ENCODE results near the gene KLHL30.

The KLHL30 gene

DNA sequence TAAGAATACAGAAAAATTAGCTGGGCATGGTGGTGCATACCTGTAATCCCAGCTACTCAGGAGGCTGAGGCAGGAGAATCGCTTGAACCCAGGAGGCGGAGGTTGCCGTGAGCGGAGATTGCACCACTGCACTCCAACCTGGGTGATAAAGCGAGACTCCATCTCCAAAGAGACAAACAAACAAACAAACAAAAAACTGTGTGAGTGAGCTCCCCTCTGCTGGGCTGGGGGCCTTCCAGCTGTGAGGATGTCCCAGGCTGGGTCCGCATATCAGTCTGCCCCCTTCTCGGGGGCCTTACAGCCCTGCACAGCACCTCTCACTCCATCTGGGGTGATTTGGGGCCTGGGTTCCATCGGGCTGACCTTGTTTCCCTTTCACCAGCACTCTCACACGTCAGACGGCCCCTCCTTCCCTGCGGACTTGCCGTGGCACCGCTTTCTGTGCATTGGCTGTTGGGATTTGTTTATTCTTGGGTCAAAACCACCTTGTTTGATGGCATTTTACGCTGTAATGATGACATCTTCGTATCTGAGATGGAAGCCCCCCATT is 2.8 kb upstream of the KLHL30 start:
- TF ChIP-seq, protein P1, sequence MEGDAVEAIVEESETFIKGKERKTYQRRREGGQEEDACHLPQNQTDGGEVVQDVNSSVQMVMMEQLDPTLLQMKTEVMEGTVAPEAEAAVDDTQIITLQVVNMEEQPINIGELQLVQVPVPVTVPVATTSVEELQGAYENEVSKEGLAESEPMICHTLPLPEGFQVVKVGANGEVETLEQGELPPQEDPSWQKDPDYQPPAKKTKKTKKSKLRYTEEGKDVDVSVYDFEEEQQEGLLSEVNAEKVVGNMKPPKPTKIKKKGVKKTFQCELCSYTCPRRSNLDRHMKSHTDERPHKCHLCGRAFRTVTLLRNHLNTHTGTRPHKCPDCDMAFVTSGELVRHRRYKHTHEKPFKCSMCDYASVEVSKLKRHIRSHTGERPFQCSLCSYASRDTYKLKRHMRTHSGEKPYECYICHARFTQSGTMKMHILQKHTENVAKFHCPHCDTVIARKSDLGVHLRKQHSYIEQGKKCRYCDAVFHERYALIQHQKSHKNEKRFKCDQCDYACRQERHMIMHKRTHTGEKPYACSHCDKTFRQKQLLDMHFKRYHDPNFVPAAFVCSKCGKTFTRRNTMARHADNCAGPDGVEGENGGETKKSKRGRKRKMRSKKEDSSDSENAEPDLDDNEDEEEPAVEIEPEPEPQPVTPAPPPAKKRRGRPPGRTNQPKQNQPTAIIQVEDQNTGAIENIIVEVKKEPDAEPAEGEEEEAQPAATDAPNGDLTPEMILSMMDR (IDR thresholded peaks at IDR 0.05; ENCODE audit: low read depth, low read length): no peak

DNA sequence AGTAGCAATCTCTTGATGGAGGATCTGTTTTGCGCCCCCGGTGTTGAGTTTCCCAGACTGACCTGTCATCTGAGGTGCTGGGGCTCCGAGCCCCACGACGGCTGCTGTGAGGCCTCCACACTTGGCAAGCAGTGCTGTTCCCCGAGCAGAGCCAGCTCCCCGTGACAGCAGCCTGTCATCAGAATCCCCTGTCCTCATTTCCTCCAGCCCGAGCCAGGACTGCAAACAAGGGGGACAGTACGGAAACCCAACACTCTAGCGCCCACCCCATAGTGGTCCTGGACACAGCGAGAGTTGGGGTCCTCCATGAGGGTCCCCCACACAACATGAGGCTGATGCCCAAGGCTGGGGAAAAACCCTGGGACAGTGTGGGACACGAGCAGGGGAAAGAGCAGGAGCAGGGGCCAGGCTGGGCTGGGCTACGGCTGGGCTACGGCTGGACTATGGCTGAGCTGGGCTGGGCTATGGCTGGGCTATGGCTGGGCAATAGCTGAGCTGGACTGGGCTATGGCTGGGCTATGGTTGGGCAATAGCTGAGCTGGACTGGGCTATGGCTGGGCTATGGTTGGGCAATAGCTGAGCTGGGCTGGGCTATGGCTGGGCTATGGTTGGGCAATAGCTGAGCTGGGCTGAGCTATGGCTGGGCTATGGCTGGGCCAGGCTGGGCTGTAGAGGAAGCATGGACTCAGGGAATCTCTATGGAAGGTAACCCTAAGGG is 1.5 kb upstream of the KLHL30 start:
- no peaks in the 10 kb centered on the region for H3K36me3 ChIP-seq
- TF ChIP-seq, protein P1 (IDR thresholded peaks at IDR 0.05; ENCODE audit: low read depth, low read length): no peak
- no peaks in the 10 kb centered on the region for H3K27me3 ChIP-seq
- H3K4me3 ChIP-seq (ENCODE audit: low read depth, low read length): no peak overlapping the region
- peaks cover 10% of the 10 kb centered on the region for H3K4me1 ChIP-seq
- no peaks in the 10 kb centered on the region for H3K9me3 ChIP-seq
- DNase-seq: no peak

More for the DNA sequence above, 2.8 kb upstream of the KLHL30 start:
- Histone ChIP-seq H3K27me3 (no peaks in the 10 kb centered on the region), H3K36me3 (no peaks in the 10 kb centered on the region), H3K9me3 (no peaks in the 10 kb centered on the region), H3K4me1 (peaks cover 10% of the 10 kb centered on the region), H3K4me3 (ENCODE audit: low read depth, low read length) (no peak overlapping the region)
- no peak for DNase-seq

DNA sequence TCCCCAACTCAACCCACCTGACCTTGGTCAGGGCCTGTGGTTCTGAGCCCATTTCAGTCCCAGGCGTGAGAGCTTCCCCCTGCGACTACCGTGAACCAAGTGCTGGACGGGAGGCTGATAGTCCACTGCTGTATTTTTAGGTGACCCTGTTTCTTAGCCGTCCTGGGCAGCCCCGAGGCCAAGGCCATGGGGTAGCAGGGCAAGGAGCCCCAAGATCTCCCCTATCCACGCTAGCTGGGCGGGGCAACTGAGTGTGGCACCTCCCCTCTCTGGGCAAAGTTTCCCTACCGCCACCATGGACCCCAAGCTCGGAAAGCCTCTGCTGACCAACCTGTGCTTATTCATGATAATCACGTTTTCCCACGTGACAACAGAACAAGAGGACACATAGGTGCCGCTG is 583 bp upstream of the KLHL30 start:
- no peaks in the 10 kb centered on the region for H3K36me3 ChIP-seq
- no peaks in the 10 kb centered on the region for H3K9me3 ChIP-seq
- no peaks in the 10 kb centered on the region for H3K27me3 ChIP-seq
- TF ChIP-seq, protein P1 (IDR thresholded peaks at IDR 0.05; ENCODE audit: low read depth, low read length): no peak
- no peak overlapping the region for H3K4me3 ChIP-seq (ENCODE audit: low read depth, low read length)
- no peak for DNase-seq
- peaks cover 10% of the 10 kb centered on the region for H3K4me1 ChIP-seq

DNA sequence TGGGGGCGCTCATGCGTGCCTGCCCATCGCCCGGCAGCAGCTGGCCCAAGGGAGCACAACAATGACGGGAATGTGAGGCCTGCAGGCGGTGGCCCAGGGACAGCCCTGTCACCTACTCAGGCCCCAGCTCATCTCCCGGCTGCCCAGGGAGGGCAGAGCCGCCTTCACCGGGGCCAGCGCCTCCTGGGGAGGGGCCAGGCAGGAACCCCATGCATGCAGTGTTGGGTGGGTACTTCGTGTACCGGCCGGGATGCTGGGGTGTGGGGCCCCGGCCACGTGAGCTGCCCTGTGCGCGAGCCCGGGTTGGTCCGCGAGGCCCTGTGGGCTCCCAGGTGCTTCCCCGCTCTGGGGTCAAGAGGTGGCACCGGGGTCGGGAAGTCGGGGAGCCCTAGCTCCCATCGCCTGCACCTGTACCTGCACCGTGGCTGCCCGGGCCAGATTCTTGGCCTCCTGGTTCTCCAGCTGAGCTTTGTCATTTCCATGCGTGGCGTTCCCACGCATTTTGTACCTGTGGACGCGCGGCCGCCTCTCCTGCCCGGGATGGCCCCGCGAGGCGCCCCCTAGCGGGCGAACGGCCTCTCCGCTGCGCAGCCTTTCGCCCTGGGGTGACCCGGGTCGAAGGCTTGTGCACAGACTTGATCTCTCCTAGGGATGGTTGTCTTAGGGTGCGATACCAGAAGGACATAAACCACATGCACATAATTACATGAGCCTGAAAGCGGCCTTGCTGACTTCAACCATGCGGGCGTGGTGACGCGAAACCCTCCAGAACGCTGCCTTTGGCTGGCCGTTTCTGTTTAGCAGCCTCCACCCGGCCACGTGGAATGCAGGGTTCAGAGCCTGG is 950 bp downstream of the KLHL30 start:
- peaks cover 10% of the 10 kb centered on the region for H3K4me1 ChIP-seq
- no peaks in the 10 kb centered on the region for H3K9me3 ChIP-seq
- no peaks in the 10 kb centered on the region for H3K36me3 ChIP-seq
- TF ChIP-seq, protein P1 (IDR thresholded peaks at IDR 0.05; ENCODE audit: low read depth, low read length): peak; percentile 17; the same call in 1 of the 2 replicates
- DNase-seq: no peak
- H3K27me3 ChIP-seq: no peaks in the 10 kb centered on the region
- H3K4me3 ChIP-seq (ENCODE audit: low read depth, low read length): no peak overlapping the region

DNA sequence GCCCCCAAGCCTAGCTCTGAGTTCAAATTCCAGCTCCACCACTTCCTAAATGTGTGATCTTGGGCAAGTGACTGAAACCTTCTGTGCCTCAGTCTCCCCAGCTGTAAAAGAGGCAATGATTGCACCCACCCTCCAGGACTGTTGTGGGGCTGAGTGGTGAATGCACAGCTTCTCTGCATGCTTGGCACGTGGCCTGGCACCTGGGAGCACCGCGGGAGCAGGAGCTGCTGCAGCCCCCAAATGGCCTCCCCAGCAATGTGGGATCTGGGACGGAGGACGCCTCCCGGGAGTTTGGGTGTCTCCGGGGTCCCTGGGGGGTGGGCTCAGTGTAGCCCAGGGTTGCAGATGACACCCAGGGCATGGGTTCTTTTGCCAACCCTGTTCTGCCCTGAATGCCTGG is 1.6 kb downstream of the KLHL30 start:
- DNase-seq: no peak
- Histone ChIP-seq H3K4me1 (peaks cover 10% of the 10 kb centered on the region), H3K9me3 (no peaks in the 10 kb centered on the region), H3K4me3 (ENCODE audit: low read depth, low read length) (no peak overlapping the region), H3K36me3 (no peaks in the 10 kb centered on the region), H3K27me3 (no peaks in the 10 kb centered on the region)
- TF ChIP-seq, protein P1 (IDR thresholded peaks at IDR 0.05; ENCODE audit: low read depth, low read length): no peak

All from BE2C (cell line).